Activated CD4-positive, alpha-beta memory T cell treated with anti-CD3 and anti-CD28 coated beads, Interleukin-2, amount 10 ng/mL, durations not matched to agents 7 days and 5 days (primary cell): Measurements from ENCODE around the gene UPK1B. TPM values are rescaled to one million over a fixed set of nuclear protein-coding genes. Genes with fewer than 3 reads are reported as not detected.

Experiments
- CTCF ChIA-PET: fragments of 350-600 bp; sonication (Branson Sonifier 250); formaldehyde crosslinking; loops from one replicate; lab custom pipeline; 2021; ENCODE audit warnings: antibody characterized with exemption, inconsistent platforms; lab: Charles Lee
- POLR2A ChIA-PET: fragments of 350-600 bp; sonication (Branson Sonifier 250); formaldehyde crosslinking; loops from one replicate; lab custom pipeline; 2021; ENCODE audit warnings: antibody characterized with exemption; lab: Charles Lee
- DNase-seq: peaks from one replicate; pipeline ENCODE4 v3.0.0-alpha.2; 2020
- H3K27ac Mint-ChIP-seq: one replicate; pipeline ENCODE4 v1.8.0; 2021; ENCODE audit warnings: mild to moderate bottlenecking, mixed read lengths
- H3K27me3 Mint-ChIP-seq: one replicate; pipeline ENCODE4 v1.8.0; 2021; ENCODE audit warnings: mixed read lengths
- H3K36me3 Mint-ChIP-seq: one replicate; pipeline ENCODE4 v1.8.0; 2021; ENCODE audit warnings: low read depth, mixed read lengths
- H3K4me1 Mint-ChIP-seq: one replicate; pipeline ENCODE4 v1.8.0; 2021; ENCODE audit warnings: mixed read lengths
- H3K4me3 Mint-ChIP-seq: one replicate; pipeline ENCODE4 v1.8.0; 2021; ENCODE audit warnings: mild to moderate bottlenecking, mixed read lengths
- H3K9me3 Mint-ChIP-seq: one replicate; pipeline ENCODE4 v1.8.0; 2021; ENCODE audit warnings: mixed read lengths
- total RNA-seq, 2 experiments: library from RNA; stranded (reverse); gene quantifications; one replicate each; pipeline ENCODE4 v1.2.3, GENCODE V29; 2021

The UPK1B gene
- total RNA-seq, 2 experiments from 2014 or later, result not detected

DNA sequence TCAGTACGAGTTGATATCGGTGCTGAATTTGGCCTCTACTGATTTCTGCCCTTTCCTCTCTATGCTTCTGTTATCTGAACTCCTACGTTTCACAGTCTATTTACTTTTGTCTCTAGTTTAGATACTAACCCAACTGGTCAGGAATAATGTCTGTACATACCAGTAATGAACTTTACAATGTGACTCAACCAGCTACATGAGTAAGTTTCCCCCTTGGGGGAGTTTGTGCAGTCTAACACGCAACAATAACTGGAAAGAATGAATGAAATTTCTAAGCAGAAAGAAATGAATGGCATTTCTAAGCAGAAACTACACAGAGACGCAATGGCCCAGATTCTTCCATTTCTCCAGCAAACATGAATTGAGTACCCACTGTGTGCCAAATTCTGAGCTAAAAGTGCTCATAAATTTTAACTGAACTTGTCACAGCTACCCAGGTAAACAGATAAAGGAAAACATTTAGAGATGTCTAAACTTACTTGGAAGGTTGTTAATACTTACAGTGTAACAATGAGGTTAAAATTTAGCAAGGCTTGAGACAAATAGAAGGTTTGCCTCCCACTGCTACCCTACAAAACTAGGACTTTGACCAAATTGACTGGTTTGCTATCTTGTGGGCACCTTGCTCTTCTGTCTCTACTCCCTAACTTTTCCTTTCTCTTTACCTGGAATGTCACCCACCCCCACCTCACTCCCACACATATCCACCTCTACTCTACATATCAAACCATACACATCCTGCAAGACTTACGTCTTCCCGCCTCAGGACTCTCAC is 11.6 kb downstream of the UPK1B start:
- Mint-ChIP-seq H3K4me1 (no peaks in the 10 kb centered on the region), H3K4me3 (no peak overlapping the region)
- CTCF ChIA-PET, result no interaction called here

DNA sequence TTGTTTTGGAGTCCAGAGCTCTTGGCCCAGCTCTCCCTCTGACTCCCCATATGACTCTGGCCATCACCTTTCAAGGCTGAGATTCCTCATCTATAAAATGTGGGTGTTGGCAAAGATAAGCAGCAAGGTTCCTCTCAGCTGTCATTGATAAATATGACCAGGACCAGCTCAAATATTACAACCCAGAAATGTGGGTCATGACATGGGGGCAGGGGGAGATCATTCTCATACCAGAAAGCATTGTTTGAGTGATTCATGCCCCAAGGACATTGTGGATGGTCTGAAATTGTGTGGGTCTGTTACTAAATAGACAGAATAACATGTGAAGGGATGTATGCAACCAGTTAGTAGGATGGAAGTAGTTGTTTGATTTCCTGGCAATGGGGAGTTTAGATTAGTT is 13.9 kb downstream of the UPK1B start:
- H3K27me3 Mint-ChIP-seq, result peaks cover 4% of the 10 kb centered on the region
- H3K36me3 Mint-ChIP-seq, result no peaks in the 10 kb centered on the region
- ChIA-PET POLR2A (no interaction called here), CTCF (interaction anchor here (1.6 kb wide), 1 partner anchor 54 kb away, joined by 3 read pairs; the partner anchor contains the start of gene B4GALT4)
- H3K9me3 Mint-ChIP-seq, result no peaks in the 10 kb centered on the region
- H3K27ac Mint-ChIP-seq, result no peak overlapping the region
- no peaks in the 10 kb centered on the region for H3K4me1 Mint-ChIP-seq
- no peak for DNase-seq
- no peak overlapping the region for H3K4me3 Mint-ChIP-seq

More for the DNA sequence above, 11.6 kb downstream of the UPK1B start:
- no peak for DNase-seq
- Mint-ChIP-seq H3K36me3 (no peaks in the 10 kb centered on the region), H3K9me3 (no peaks in the 10 kb centered on the region), H3K27ac (no peak overlapping the region), H3K27me3 (peaks cover 4% of the 10 kb centered on the region)
- POLR2A ChIA-PET, result no interaction called here

DNA sequence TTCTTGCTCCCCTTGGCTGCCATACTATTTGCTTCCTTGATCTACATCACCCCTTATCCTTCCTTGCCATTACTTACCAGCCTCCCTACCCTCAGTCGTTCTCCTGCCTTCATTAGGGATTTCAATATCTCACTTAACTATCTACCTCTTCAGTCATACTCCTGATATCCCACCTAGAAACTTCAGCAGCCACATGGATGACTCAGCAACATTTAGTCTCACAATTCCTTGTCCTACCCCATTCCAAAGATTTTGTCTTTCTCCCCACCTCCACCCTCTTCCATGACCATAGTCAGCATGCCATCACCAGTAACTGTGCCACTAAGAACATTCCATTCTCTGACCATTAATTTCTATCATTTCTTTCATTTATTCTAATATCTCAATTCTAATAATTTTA is 18.4 kb downstream of the UPK1B start:
- H3K27ac Mint-ChIP-seq, result no peak overlapping the region
- peaks cover 7% of the 10 kb centered on the region for H3K27me3 Mint-ChIP-seq
- no peaks in the 10 kb centered on the region for H3K36me3 Mint-ChIP-seq
- DNase-seq, result no peak
- no peaks in the 10 kb centered on the region for H3K4me1 Mint-ChIP-seq
- H3K9me3 Mint-ChIP-seq, result no peaks in the 10 kb centered on the region
- H3K4me3 Mint-ChIP-seq, result no peak overlapping the region
- ChIA-PET POLR2A (no interaction called here), CTCF (no interaction called here)

DNA sequence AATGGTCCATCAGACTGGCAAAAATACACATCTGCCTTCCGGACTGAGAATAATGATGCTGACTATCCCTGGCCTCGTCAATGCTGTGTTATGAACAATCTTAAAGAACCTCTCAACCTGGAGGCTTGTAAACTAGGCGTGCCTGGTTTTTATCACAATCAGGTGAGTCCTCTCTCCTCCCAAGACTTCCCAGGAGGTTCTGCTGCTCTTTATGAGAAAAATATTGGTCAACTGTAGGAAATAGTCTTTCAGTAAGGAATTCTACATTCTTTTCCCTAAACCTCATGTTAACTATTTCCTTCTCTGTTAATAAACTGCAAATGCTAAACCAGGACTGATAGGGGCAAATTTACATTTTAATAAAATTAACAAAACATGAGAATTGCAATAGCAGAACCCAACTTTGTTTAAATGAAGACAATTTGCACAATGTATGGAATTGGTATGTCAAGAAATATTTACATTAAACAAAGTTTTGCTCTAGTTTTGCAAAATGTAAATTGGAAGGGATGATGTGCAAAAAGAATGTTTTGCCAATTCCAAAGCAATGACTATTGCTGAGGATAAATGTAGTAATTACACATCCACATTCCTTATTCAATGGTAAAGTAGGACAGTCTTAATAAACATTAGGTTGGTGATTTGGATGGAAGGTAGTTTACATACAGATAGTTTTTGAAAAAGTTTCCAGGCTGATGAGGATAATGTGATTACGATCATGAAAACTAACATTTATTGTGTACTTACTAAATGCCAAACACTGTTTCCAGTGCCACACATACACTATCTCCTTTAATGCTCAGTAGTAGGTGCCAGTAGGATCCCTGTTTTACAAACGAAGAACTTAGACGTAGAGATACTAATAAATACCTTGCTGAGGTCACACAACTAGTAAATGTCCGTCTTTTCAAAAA is 21.1 kb downstream of the UPK1B start:
- CTCF ChIA-PET, result no interaction called here

DNA sequence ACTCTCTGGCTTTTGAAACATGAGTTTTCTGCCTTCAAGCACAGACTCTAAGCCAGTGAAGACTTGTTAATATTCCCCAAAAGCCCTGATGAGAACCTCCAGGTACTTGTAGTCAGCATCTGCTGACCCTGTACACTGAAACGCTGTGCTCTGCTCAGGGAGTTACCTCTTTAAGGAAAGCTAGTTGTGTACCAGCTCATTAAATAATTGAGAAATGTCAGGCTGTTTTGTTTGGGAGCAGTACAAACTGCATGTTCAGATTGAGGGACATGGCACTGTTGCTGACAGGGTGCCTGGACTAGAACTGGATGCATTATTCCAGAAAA is 21.7 kb downstream of the UPK1B start:
- H3K27ac Mint-ChIP-seq, result no peak overlapping the region
- ChIA-PET CTCF (no interaction called here), POLR2A (interaction anchor here (0.6 kb wide), 1 partner anchor 128 kb away, joined by 3 read pairs; no protein-coding TSS in a partner anchor)
- no peaks in the 10 kb centered on the region for H3K4me1 Mint-ChIP-seq
- DNase-seq, result no peak
- no peaks in the 10 kb centered on the region for H3K36me3 Mint-ChIP-seq
- no peak overlapping the region for H3K4me3 Mint-ChIP-seq
- H3K27me3 Mint-ChIP-seq, result peaks cover 6% of the 10 kb centered on the region
- H3K9me3 Mint-ChIP-seq, result no peaks in the 10 kb centered on the region

More for the DNA sequence above, 21.1 kb downstream of the UPK1B start:
- Mint-ChIP-seq H3K9me3 (no peaks in the 10 kb centered on the region), H3K27me3 (peaks cover 6% of the 10 kb centered on the region), H3K36me3 (no peaks in the 10 kb centered on the region), H3K4me1 (no peaks in the 10 kb centered on the region), H3K27ac (no peak overlapping the region), H3K4me3 (no peak overlapping the region)
- POLR2A ChIA-PET, result interaction anchor here (0.6 kb wide), 1 partner anchor 128 kb away, joined by 3 read pairs; no protein-coding TSS in a partner anchor
- DNase-seq, result no peak

DNA sequence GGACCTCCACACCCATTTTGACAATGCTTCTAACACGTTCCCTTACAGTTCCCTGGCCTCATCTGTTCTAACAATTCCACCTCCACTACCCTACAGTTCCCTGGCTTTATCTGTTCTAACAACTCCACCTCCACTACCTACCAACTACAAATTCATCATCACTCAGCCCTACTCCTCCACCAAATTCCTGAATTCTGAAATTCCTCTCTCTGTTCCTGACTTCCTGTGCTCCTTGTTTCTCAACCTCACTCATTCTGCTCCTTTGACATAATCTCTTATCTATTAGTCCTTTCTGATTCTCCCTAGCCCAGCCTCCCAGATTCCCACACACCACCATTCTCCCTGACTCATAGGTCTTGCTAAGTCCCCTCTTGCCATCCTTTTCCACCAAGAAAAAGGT is 22.5 kb downstream of the UPK1B start:
- Mint-ChIP-seq H3K4me3 (no peak overlapping the region), H3K36me3 (no peaks in the 10 kb centered on the region), H3K27ac (no peak overlapping the region), H3K9me3 (no peaks in the 10 kb centered on the region), H3K4me1 (no peaks in the 10 kb centered on the region), H3K27me3 (peaks cover 6% of the 10 kb centered on the region)
- ChIA-PET POLR2A (no interaction called here), CTCF (no interaction called here)
- no peak for DNase-seq

DNA sequence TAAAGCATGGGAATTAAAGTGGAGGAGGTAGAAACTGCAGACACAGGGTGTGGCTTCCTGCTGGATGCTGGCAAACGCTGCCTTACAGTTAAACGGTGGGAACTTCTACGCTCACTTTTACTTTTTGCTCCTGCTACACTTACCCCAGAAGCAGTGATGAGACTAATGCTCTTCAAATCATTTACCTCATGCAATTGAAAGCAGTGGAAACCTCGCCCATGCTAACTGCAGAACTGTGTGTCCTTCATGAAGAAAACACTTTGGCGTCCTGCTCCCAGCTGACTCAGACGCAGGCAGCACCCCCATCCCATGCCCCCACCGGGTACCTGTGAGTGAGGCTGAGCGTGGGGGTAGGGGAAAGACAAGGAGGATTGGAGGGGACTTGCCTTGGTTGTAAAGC is 31.8 kb downstream of the UPK1B start:
- ChIA-PET POLR2A (no interaction called here), CTCF (no interaction called here)
- peaks cover 10% of the 10 kb centered on the region for H3K4me1 Mint-ChIP-seq
- no peaks in the 10 kb centered on the region for H3K9me3 Mint-ChIP-seq
- H3K4me3 Mint-ChIP-seq, result no peak overlapping the region
- H3K27ac Mint-ChIP-seq, result no peak overlapping the region
- no peaks in the 10 kb centered on the region for H3K27me3 Mint-ChIP-seq
- no peak for DNase-seq
- peaks cover 5% of the 10 kb centered on the region for H3K36me3 Mint-ChIP-seq

DNA sequence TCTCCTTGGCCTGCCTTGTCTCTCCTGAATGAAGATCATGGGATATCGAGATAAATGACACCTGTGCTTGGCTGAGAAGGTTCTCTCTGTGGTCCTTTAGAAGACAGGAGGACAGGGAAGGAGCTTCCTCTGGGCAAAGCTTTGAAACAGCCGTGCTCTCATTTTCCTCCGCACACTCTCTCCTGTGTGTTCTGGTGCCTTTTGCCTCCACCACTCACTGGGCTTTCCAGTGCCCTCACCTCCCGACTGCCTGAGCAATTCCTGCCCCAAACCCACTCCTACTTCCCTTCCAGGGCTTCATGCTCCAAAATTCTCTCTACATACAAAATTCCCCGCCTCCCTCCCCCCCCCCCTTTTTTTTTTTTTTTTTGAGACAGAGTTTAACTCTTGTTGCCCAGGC is 32.3 kb downstream of the UPK1B start:
- no peaks in the 10 kb centered on the region for H3K9me3 Mint-ChIP-seq
- H3K4me1 Mint-ChIP-seq, result peaks cover 10% of the 10 kb centered on the region
- no peak overlapping the region for H3K4me3 Mint-ChIP-seq
- CTCF ChIA-PET, result no interaction called here
- peaks cover 5% of the 10 kb centered on the region for H3K36me3 Mint-ChIP-seq
- POLR2A ChIA-PET, result no interaction called here
- H3K27me3 Mint-ChIP-seq, result no peaks in the 10 kb centered on the region
- DNase-seq, result no peak
- no peak overlapping the region for H3K27ac Mint-ChIP-seq

DNA sequence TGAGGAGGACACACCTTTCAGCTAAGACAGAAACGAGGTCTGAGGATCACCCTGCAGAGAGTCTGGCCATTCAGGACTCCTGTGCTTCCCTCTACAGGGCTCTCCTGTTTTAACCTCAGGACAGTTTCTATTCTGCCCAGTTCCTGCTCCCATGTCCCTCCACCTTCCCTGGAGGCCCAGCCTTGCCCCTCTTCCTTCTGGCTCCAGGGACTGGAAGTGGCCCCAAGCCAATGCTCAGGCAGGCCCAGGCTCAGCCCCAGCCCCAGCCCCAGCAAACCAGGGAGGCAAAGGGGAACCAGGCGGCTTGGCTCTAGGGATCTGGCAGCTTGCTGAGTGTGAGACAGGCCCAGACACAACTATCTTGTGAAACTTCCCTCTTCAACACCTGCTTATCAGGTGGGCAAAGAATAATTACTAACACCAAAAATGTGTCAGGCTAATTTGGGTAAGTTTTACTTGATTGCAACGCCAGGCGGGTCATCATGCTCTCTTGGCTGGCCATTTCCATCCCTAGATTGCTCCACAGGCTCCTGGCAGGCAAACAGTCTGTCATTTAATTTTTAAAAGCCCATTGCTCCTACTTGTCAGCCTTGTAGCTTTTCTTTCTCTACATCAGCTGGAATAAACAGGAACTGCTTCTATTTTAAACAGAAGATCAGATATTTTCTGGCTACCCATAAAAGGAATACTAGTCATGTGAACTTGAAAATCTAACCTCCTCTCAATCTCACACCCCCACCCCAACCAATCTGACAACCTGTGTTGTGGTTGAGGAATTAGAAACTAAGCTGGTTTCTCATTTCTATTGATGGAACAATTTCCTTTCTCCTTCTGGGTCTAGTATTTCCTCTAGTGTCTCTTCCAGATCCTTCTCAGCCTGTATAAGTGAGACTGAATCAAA is 33.5 kb downstream of the UPK1B start:
- Mint-ChIP-seq H3K27ac (no peak overlapping the region), H3K9me3 (no peaks in the 10 kb centered on the region), H3K27me3 (no peaks in the 10 kb centered on the region), H3K4me3 (no peak overlapping the region), H3K36me3 (peaks cover 10% of the 10 kb centered on the region), H3K4me1 (peaks cover 10% of the 10 kb centered on the region)
- POLR2A ChIA-PET, result no interaction called here
- CTCF ChIA-PET, result interaction anchor here (1.5 kb wide), 1 partner anchor 34 kb away, joined by 6 read pairs; the partner anchor contains the start of gene B4GALT4
- DNase-seq, result no peak

DNA sequence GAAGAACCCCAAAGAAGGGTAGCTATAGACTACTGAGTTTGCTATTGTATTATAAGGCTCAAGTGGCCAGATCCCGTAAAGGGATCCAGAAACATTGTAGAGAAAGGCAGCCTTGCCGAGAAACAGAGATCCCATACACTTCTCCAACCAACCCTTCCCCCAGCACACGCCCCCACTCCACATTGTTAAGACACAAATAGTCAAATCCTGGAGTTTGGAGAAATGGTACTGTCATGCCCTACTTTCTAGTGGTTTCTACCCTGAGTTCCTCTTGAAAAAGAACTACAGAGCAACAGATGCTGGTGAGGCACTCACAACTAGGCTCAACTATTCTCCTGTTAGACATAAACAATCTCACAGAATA is 34.1 kb downstream of the UPK1B start:
- H3K9me3 Mint-ChIP-seq, result no peaks in the 10 kb centered on the region
- peaks cover 10% of the 10 kb centered on the region for H3K4me1 Mint-ChIP-seq
- ChIA-PET CTCF (interaction anchor here (1.5 kb wide), 1 partner anchor 33 kb away, joined by 6 read pairs; the partner anchor contains the start of gene B4GALT4), POLR2A (no interaction called here)
- DNase-seq, result no peak
- H3K27me3 Mint-ChIP-seq, result no peaks in the 10 kb centered on the region
- H3K27ac Mint-ChIP-seq, result no peak overlapping the region
- H3K36me3 Mint-ChIP-seq, result peaks cover 15% of the 10 kb centered on the region
- no peak overlapping the region for H3K4me3 Mint-ChIP-seq

DNA sequence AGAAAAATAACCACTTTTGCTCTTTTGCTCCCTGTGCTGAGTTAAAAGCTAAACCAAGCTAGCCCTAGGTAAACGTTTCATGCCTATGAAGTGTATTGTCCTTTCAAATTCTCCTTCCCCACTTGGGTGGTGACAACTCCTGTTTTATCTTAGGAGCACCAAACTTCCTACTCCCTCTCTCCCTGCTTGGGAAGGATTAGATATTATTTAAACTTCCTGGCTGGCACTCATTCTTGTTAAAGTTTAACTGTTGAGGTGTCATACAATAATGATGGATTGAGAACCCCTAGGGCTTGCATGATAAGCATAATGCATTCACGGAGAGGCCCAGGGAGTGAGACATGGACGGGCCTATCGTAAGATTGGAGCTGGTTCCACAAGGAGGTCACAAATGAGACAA is 37.8 kb downstream of the UPK1B start:
- DNase-seq, result no peak
- no peak overlapping the region for H3K27ac Mint-ChIP-seq
- H3K9me3 Mint-ChIP-seq, result no peaks in the 10 kb centered on the region
- peaks cover 8% of the 10 kb centered on the region for H3K4me1 Mint-ChIP-seq
- peaks cover 45% of the 10 kb centered on the region for H3K36me3 Mint-ChIP-seq
- H3K4me3 Mint-ChIP-seq, result no peak overlapping the region
- no peaks in the 10 kb centered on the region for H3K27me3 Mint-ChIP-seq
- ChIA-PET CTCF (interaction anchor here (1.0 kb wide), 1 partner anchor 30 kb away, joined by 3 read pairs; the partner anchor contains the start of gene B4GALT4), POLR2A (no interaction called here)

DNA sequence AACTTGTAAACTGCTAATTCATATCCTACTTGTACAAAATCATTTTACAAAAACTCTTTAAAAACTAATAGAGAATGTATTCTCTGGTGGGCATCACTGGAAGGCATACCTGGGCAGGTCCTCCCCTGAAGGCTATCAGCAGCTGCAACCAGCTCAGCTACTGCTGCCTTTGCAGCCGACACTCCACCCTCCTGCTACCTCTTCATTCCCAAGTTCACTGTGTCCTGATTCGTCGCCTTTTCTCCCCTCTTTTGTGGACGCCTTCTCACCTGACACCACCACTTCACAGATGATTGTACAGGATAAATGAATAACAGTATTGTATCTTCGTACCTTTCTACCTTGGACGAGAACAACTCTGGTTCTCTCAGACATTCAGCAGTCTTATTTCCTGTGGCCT is 38.4 kb downstream of the UPK1B start:
- no peaks in the 10 kb centered on the region for H3K27me3 Mint-ChIP-seq
- ChIA-PET POLR2A (no interaction called here), CTCF (interaction anchor here (1.0 kb wide), 1 partner anchor 29 kb away, joined by 3 read pairs; the partner anchor contains the start of gene B4GALT4)
- no peak overlapping the region for H3K4me3 Mint-ChIP-seq
- peaks cover 45% of the 10 kb centered on the region for H3K36me3 Mint-ChIP-seq
- peaks cover 8% of the 10 kb centered on the region for H3K4me1 Mint-ChIP-seq
- DNase-seq, result no peak
- no peaks in the 10 kb centered on the region for H3K9me3 Mint-ChIP-seq
- H3K27ac Mint-ChIP-seq, result no peak overlapping the region
